ENCODE measurements around the gene TMEM100.

GRCh38 chr17:55722742-55723487 lies at the start of gene TMEM100:
- peak in 1 of 2 donors; percentile 7 for TF ChIP-seq POLR2A (IDR thresholded peaks at IDR 0.05)
- TF ChIP-seq, protein P1, sequence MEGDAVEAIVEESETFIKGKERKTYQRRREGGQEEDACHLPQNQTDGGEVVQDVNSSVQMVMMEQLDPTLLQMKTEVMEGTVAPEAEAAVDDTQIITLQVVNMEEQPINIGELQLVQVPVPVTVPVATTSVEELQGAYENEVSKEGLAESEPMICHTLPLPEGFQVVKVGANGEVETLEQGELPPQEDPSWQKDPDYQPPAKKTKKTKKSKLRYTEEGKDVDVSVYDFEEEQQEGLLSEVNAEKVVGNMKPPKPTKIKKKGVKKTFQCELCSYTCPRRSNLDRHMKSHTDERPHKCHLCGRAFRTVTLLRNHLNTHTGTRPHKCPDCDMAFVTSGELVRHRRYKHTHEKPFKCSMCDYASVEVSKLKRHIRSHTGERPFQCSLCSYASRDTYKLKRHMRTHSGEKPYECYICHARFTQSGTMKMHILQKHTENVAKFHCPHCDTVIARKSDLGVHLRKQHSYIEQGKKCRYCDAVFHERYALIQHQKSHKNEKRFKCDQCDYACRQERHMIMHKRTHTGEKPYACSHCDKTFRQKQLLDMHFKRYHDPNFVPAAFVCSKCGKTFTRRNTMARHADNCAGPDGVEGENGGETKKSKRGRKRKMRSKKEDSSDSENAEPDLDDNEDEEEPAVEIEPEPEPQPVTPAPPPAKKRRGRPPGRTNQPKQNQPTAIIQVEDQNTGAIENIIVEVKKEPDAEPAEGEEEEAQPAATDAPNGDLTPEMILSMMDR (IDR thresholded peaks at IDR 0.05): no peak
